GM18519 (cell line): ENCODE measurements around the gene GNG13.
"Not testable (repeated sequence)": the region's sequence is repeated elsewhere in the genome, so short reads cannot be mapped to it uniquely, and the experiment has no call there.

Source experiments
- ATAC-seq: cut with Tn5 transposase; IDR thresholded peaks from one replicate; pipeline ENCODE4 v1.9.1; 2021; ENCODE audit warnings: mild to moderate bottlenecking, moderate library complexity; ENCODE audit not compliant: unreplicated experiment, low FRiP score

Gene GNG13

DNA sequence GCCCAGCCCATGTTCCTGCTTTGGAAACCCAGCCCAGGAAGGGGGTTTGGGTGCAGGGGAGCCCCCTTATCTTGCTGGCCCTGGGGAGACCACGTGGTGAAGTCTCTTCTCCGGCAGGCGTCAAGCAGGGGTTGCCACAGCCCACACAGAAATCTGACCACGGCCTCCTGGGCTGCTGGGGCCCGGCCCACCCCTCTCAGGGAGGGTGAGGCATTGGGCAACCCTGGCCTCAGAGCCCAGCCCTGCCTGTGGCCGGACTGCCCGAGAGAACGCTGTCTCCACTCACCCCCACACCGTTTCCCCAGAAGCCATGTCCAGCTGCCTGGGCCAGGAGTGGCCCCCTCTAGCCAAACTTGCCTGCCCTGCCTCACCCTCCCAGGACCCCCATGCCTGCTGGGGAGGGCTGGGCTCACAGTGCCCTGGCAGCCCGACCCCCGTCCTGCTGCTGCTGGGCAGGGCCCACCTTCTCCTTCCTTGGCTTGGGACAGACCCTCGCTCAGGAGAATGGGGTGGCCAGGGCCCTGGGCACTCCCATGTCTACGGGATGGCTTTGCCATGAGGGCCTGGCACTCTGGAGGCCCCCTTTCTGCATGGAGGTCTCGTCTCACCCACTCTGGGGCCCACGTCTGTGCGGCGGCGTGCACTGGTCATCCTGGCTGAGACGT lies 19.1 kb downstream of the GNG13 start:
- no peak for ATAC-seq

GRCh38 chr16:780296-780695 lies 20.2 kb downstream of the GNG13 start:
- no peak for ATAC-seq

- no peak for ATAC-seq
Measured at GRCh38 chr16:779561-779960, 21.0 kb downstream of the GNG13 start.

DNA sequence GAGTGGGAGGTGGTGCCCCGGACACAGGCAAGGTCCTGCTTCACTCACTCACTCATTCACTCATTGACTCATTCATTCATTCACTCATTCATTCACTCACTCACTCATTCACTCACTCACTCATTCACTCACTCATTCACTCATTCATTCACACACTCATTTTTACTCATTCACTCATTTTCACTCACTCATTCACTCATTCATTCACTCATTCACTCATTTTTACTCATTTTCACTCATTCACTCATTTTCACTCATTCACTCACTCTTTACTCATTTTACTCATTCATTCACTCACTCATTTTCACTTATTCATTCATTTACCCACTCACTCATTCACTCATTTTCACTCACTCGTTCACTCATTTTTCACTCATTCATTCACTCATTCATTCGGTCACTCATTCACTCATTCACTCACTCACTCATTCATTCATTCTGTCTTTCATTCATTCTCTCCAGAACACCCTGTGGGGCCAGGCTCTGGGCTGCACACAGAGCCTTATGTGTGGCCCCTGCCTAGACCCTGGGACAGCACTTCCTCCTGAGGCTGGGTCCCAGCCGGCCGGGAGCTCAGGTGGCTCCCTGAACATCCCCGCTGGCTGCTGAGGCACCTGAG lies 21.5 kb downstream of the GNG13 start:
- no peak for ATAC-seq

DNA sequence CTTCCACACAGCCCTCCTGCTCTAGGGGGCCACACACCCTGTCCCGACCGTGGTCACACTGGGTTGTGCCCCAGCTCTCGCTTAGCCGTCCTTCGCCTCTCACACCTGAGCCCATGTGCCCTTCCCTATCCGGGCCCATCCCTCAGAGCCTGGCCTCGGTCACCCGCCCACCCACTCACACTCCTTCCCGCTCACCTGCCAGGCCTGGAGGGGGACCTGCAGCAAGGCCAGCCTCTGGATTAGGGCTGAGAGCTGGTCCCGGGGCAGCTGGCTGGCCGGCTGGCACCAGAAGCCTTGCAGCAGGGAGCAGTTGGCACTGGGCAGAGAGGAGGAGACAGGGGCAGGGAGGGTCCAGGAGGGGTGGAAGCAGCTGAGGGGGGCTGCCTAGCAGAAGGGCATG lies 22.1 kb downstream of the GNG13 start:
- ATAC-seq: no peak

DNA sequence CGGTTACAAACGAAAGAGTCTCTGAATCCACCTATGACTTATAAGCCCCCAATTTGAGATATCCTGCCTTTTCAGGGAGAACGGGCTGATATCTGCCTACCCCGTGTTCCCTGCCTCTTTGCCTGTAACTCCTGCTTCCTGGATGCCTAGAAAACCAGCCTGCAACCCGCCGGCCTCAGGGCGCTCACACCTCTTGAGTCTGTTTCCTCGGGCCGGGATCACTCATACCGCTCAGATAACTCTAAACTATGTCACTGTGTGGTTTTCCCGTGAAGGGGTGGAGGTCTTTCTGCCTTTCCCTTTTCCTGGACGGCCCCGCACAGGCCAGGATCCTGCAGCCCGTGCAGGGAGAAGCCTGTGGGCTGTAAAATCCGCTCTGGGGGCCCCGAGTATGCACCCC lies 22.7 kb downstream of the GNG13 start:
- no peak for ATAC-seq

DNA sequence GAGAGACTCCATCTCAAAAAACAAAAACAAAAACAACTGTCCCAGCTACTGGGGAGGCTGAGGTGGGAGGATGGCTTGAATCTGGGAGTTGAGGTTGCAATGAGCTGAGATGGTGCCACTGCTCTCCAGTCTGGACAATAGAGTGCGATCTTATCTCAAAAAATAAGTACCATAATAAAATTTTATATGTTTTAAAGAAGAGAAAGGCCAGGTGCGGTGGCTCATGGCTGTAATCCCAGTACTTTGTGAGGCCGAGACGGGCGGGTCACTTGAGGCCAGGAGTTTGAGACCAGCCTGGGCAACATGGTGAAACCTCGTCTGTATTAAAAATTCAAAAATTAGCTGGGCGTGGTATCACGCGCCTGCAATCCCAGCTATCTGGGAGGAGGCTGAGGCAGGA lies 23.7 kb downstream of the GNG13 start:
- ATAC-seq: no peak

GRCh38 chr16:776298-776697 lies 24.2 kb downstream of the GNG13 start:
- ATAC-seq: not testable (repeated sequence)

- ATAC-seq: no peak
Measured at GRCh38 chr16:775236-775796, 25.2 kb downstream of the GNG13 start.

GRCh38 chr16:774086-775001 lies 26.2 kb downstream of the GNG13 start:
- no peak for ATAC-seq

DNA sequence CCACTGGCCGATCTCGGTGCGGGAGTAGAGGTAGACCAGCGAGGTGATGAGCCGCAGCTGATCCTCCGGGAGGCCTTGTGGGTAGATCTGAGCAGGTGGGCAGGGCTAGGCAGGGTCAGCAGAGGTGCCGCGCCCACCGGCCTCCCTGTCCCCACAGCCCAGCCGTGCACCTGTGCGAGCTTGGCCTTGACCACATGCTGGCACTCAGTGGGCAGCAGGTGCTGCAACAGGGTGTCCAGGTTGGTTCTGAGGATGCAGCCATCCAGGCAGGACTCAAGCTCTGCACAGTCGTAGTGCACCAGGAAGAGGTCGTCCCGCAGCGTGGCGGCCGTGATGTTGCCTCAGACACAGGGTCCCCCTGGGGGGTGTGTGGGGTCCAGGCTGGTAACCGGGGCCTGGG lies 27.6 kb downstream of the GNG13 start:
- no peak for ATAC-seq

DNA sequence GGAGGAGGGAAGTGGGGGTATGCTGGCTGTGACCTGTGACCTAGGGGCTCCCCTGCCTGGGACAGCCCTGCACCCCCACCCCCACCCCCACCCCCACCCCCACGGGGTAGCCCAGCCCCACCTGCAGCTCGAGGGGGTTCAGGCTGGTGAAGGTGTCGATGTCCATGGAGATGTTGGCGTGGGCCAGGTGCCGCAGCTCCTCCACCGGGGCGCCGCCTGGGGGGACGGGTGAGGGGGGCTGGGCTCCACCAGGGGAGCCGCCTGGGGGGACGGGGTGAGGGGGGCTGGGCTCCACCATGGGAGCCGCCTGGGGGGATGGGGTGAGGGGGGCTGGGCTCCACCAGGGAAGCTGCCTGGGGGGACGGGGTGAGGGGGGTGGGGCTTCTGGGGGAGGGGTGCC lies 30.1 kb downstream of the GNG13 start:
- ATAC-seq: no peak

- ATAC-seq: no peak
Measured at GRCh38 chr16:769934-770333, 30.6 kb downstream of the GNG13 start.

- no peak for ATAC-seq
Measured at GRCh38 chr16:769184-769784, 31.2 kb downstream of the GNG13 start.

DNA sequence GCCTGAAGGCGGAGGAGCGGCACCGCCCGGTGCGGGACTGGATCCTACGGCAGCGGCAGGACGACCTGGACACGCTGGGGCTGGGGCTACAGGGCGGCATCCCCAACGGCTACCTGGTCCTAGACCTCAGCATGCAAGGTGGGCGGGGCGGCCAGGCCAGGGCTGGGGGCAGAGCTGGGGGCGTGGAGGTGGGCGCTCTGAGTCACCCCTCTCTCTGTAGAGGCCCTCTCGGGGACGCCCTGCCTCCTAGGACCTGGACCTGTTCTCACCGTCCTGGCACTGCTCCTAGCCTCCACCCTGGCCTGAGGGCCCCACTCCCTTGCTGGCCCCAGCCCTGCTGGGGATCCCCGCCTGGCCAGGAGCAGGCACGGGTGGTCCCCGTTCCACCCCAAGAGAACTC lies 32.1 kb downstream of the GNG13 start:
- ATAC-seq: no peak

DNA sequence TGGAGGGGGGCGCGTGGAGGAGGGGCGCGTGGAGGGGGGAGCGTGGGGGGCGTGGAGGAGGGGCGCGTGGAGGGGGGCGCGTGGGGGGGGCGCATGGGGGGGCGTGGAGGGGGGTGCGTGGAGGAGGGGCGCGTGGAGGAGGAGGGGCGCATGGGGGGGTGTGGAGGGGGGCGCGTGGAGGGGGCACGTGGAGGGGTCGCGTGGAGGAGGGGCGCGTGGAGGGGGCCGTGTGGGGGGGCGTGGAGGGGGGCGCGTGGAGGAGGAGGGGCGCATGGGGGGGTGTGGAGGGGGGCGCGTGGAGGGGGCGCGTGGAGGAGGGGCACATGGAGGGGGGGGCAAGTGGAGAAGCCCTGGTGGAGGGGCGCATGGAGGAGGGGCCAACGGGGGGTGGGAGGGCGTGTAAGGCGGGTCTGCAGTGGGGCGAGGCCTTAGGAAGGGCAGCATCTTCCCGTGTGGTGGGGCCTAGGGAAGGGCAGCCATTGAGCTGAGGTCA lies 32.7 kb downstream of the GNG13 start:
- ATAC-seq: no peak

GRCh38 chr16:766820-767640 lies 33.5 kb downstream of the GNG13 start:
- ATAC-seq: no peak

DNA sequence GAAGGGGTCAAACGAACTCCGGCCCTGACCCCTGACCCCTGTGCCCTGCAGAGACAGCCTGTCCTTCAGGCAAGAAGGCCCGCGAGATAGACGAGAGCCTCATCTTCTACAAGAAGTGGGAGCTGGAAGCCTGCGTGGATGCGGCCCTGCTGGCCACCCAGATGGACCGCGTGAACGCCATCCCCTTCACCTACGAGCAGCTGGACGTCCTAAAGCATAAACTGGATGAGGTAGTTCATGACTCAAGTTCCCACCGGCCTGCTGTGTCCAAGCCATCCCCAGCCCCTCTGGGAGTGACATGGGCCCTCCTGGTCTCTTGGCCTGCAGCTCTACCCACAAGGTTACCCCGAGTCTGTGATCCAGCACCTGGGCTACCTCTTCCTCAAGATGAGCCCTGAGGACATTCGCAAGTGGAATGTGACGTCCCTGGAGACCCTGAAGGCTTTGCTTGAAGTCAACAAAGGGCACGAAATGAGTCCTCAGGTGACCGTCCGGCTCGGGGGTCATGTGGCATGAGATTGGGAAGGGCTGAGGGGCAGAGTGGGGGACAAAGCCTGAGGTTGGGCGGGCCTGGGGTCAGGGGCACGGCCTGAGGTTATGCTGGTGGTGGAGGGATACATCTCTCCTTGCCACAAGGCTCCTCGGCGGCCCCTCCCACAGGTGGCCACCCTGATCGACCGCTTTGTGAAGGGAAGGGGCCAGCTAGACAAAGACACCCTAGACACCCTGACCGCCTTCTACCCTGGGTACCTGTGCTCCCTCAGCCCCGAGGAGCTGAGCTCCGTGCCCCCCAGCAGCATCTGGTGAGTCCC lies 34.3 kb downstream of the GNG13 start:
- no peak for ATAC-seq

GRCh38 chr16:765488-765865 lies 35.1 kb downstream of the GNG13 start:
- no peak for ATAC-seq
